DMS 273 (cell line): Measurements from ENCODE around the gene WDR45.
A peak's percentile ranks its signal among the peaks of the same experiment; 100 is the strongest.

Experiments used
- DNase-seq: peaks from one replicate; lab custom pipeline; 2025; ENCODE audit not compliant: unreplicated experiment; lab: John Stamatoyannopoulos, UW

WDR45 gene

GRCh38 chrX:49075347-49075746 is 4.3 kb downstream of the WDR45 start:
- DNase-seq, result no peak

- peak; percentile 96 for DNase-seq
Observed at GRCh38 chrX:49073601-49074575, 5.8 kb downstream of the WDR45 start, which contains the start of gene PRAF2. PRAF2 (minus strand) TSS chrX:49074002; CDS start chrX:49073987, 15 bp downstream.

GRCh38 chrX:49072712-49073095 is 7.0 kb downstream of the WDR45 start:
- DNase-seq, result no peak

GRCh38 chrX:49071877-49072711 is 7.6 kb downstream of the WDR45 start:
- DNase-seq, result no peak

- DNase-seq, result no peak
Observed at GRCh38 chrX:49070988-49071387, 8.7 kb downstream of the WDR45 start.

- no peak for DNase-seq
Observed at GRCh38 chrX:49069038-49069437, 10.6 kb downstream of the WDR45 start.

GRCh38 chrX:49067285-49068120 is 12.2 kb downstream of the WDR45 start:
- no peak for DNase-seq

- DNase-seq, result no peak
Observed at GRCh38 chrX:49066690-49067089, 13.0 kb downstream of the WDR45 start.

GRCh38 chrX:49066278-49066677 is 13.4 kb downstream of the WDR45 start:
- no peak for DNase-seq

- no peak for DNase-seq
Observed at GRCh38 chrX:49064735-49065134, 15.0 kb downstream of the WDR45 start.

GRCh38 chrX:49064303-49064702 is 15.4 kb downstream of the WDR45 start:
- DNase-seq, result no peak

- DNase-seq, result no peak
Observed at GRCh38 chrX:49063715-49064114, 16.0 kb downstream of the WDR45 start.

- no peak for DNase-seq
Observed at GRCh38 chrX:49061916-49062315, 17.8 kb downstream of the WDR45 start.

- DNase-seq, result no peak
Observed at GRCh38 chrX:49061490-49061889, 18.2 kb downstream of the WDR45 start.

GRCh38 chrX:49060914-49061313 is 18.8 kb downstream of the WDR45 start:
- DNase-seq, result no peak

- DNase-seq, result no peak
Observed at GRCh38 chrX:49059681-49060085, 20.0 kb downstream of the WDR45 start.

- DNase-seq, result no peak
Observed at GRCh38 chrX:49059201-49059600, 20.5 kb downstream of the WDR45 start.

- no peak for DNase-seq
Observed at GRCh38 chrX:49058794-49059193, 20.9 kb downstream of the WDR45 start, which contains the start of gene CCDC120. CCDC120 (plus strand) TSS chrX:49058999; CDS start chrX:49062042, 3,043 bp downstream.

GRCh38 chrX:49054073-49054762 is 25.5 kb downstream of the WDR45 start:
- no peak for DNase-seq
